PFSK-1 (cell line): Measurements from ENCODE around the gene NPPB.

Experiments used
- FOXP2 ChIP-seq: optimal IDR thresholded peaks from 2 replicates; pipeline ENCODE3; 2011; ENCODE audit warnings: borderline replicate concordance, control low read depth, inconsistent platforms; ENCODE audit not compliant: insufficient read depth; ENCODE audit errors: extremely low read length, extremely low read depth
- POLR2AphosphoS5 ChIP-seq: IDR thresholded peaks from 2 replicates; pipeline ENCODE4 v1.6.1; 2012; ENCODE audit warnings: low read depth, mild to moderate bottlenecking, control low read depth, low read length, moderate library complexity
- REST ChIP-seq, 2 experiments: IDR thresholded peaks; 2 replicates each; pipeline versions ENCODE4 v1.6.1 to v1.8.0; 2011 to 2012; ENCODE audit warnings: low read depth in 2 of 2, low read length in 2 of 2, control low read depth in 1 of 2, inconsistent platforms in 1 of 2, mild to moderate bottlenecking in 1 of 2, moderate library complexity in 1 of 2; ENCODE audit not compliant: insufficient read depth in 1 of 2
- SIN3A ChIP-seq: IDR thresholded peaks from 2 replicates; pipeline ENCODE4 v1.6.1; 2012; ENCODE audit warnings: mild to moderate bottlenecking, low read length, moderate library complexity, borderline replicate concordance; ENCODE audit not compliant: insufficient read depth
- TAF1 ChIP-seq: IDR thresholded peaks from 2 replicates; pipeline ENCODE4 v1.6.1; 2012; ENCODE audit warnings: low read length, control low read depth, borderline replicate concordance; ENCODE audit not compliant: insufficient read depth

The NPPB gene

GRCh38 chr1:11885916-11886315, 27.2 kb upstream of the NPPB start:
- TF ChIP-seq FOXP2 (no peak), TAF1 (no peak), REST (IDR thresholded peaks at IDR 0.05; ENCODE audit: insufficient read depth in 1 of 2, low read depth in 2 of 2, low read length in 2 of 2) (no peak), POLR2AphosphoS5 (no peak), SIN3A (no peak)

DNA sequence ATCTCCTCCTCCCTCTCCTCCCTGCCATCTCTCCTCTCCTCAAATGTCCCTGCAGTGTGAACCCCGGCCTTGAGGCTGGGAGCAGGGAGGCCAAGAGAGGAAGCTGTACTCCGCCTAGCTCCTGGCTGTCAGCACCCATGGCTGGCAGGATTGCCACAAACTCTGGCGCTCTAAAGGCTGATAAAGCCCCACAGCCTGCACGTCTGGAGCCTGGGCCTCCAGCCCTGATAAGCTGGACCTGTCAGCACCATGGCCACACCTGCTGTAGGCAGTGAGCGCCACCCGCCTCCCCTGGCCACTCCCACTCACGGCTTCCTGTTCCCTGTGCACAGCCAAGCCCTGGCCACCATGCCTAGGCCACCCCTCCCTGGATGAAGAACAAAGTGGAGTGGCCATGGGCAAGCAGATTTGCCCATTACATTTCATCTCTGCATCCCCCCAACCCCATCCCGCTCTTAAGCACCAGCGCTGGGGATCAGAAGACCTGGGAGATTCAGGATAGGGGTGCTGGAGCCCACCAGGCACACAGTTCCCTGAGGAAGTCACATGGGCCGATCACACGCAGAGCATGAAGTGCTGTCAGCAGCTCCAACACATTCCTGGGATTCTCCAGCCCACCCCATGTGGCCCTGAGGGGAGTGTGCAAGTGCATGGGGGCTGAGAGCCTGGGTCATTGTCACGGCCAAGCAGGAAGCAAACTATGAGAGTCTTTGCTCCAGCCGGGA, 24.2 kb upstream of the NPPB start:
- TF ChIP-seq POLR2AphosphoS5 (no peak), REST (IDR thresholded peaks at IDR 0.05; ENCODE audit: insufficient read depth in 1 of 2, low read depth in 2 of 2, low read length in 2 of 2) (0 out of 4 replicates have a peak, but pooled peaks of 1 of the 2 experiments have one; percentile 15)

- TF ChIP-seq SIN3A (no peak), FOXP2 (no peak), REST (IDR thresholded peaks at IDR 0.05; ENCODE audit: insufficient read depth in 1 of 2, low read depth in 2 of 2, low read length in 2 of 2) (no peak), TAF1 (no peak), POLR2AphosphoS5 (no peak)
These were observed 23.1 kb upstream of the NPPB start for GRCh38 chr1:11881749-11882441.

DNA sequence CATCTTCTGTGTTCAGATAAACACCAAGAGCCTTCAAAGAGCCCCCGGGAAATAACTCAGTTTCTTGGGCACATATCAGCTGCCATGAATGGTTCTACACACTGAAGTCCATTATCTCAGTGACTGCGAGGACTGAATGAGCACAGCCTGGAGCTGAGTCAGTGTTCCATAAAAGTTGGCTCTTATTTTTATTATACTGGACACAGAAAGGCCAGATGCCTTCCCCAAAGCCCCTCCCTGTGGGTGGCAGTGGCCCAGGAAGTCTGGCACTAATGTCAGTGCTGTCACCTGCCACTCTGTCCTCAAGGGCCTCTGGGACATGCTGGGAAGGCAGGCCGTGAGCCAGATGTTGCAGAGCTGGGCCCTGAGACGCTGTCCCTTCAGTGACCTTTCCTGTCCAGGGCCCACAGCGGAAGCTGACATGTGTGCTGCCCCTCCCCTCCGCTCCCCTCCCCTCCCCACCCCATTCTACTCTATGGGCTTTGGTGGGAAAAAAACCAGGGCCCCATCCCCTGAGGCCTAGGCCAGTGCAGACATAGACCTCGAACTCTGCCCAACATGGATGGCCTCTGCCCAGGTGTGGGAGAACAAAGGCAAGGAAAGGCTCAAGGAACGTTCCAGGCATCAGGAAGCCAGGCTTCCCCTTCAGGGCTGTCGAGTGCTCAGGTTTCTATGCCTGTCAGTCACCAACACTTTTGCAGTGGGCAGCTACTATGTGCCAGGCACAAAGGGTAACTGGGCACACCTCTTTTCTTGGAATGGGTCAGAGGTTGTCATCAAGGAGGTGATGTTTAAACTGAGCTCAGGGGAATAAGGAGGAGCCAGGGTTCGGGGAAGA, 22.4 kb upstream of the NPPB start:
- no peak for TF ChIP-seq POLR2AphosphoS5
- no peak for TF ChIP-seq REST (IDR thresholded peaks at IDR 0.05; ENCODE audit: insufficient read depth in 1 of 2, low read depth in 2 of 2, low read length in 2 of 2)
- peak; percentile 35 for TF ChIP-seq FOXP2
- no peak for TF ChIP-seq SIN3A
- no peak for TF ChIP-seq TAF1
